Tibial nerve (tissue), 4 donors: ENCODE results near the gene GPR31. TPM values are rescaled to one million over a fixed set of nuclear protein-coding genes. Genes with fewer than 3 reads are reported as not detected.

Source experiments
- DNase-seq, 2 donors: peaks; one replicate each; pipeline ENCODE4 v3.0.0-alpha.2; 2019; ENCODE audit warnings: low spot score in 2 of 2
- H3K27ac ChIP-seq, 4 donors: fragments of 200-600 bp; sonication (generic) in 3 of 4; one replicate each; pipeline ENCODE4 v1.5.1; 2017 to 2019; ENCODE audit warnings: mild to moderate bottlenecking in 1 of 4
- H3K27me3 ChIP-seq, 2 donors: fragments of 200-600 bp; sonication (generic) in 1 of 2; one replicate each; pipeline versions ENCODE4 v1.5.1 to v1.6.0; 2017 to 2019
- H3K36me3 ChIP-seq, 3 donors: fragments of 200-600 bp; sonication (generic); one replicate each; pipeline ENCODE4 v1.5.1; 2018 to 2019
- H3K4me1 ChIP-seq, 4 donors: fragments of 200-600 bp; sonication (generic) in 3 of 4; one replicate each; pipeline ENCODE4 v1.5.1; 2017 to 2019
- H3K4me3 ChIP-seq, 4 donors: fragments of 200-600 bp; sonication (generic) in 3 of 4; one replicate each; pipeline ENCODE4 v1.5.1; 2017 to 2019; ENCODE audit warnings: mild to moderate bottlenecking in 1 of 4, moderate library complexity in 1 of 4
- H3K9me3 ChIP-seq, 4 donors: fragments of 200-600 bp; sonication (generic) in 3 of 4; one replicate each; pipeline ENCODE4 v1.5.1; 2017 to 2019
- EP300 ChIP-seq, 2 donors: sonication (generic); formaldehyde crosslinking; IDR thresholded peaks; one replicate each; pipeline ENCODE4 v1.6.1; 2017; ENCODE audit warnings: antibody characterized with exemption in 2 of 2, mild to moderate bottlenecking in 1 of 2
- POLR2A ChIP-seq, 2 donors: fragments of 450-650 bp; IDR thresholded peaks; one replicate each; pipeline ENCODE4 v1.6.1; 2017; ENCODE audit warnings: antibody characterized with exemption in 2 of 2, mild to moderate bottlenecking in 2 of 2, moderate library complexity in 2 of 2
- WGBS, 2 donors: methylation state at CpG; one replicate each; pipeline ENCODE4 v1.1.5; 2018; 5-methylcytosine and 5-hydroxymethylcytosine counted together
- total RNA-seq, 4 donors: library from RNA; depleted of rRNA; stranded (reverse); fragments of >200 nt; gene quantifications; one replicate each; pipeline ENCODE4 v1.1.0, GENCODE V29; 2016
- TF ChIP-seq, protein P1 (sequence below), 5 experiments: fragments of 200-600 bp in 3 of 5; fragments of 450-650 bp in 2 of 5; sonication (generic) in 3 of 5; IDR thresholded peaks; one replicate each; pipeline ENCODE4 v1.5.1; 2016 to 2019; ENCODE audit warnings: antibody characterized with exemption in 5 of 5, mild to moderate bottlenecking in 3 of 5, moderate library complexity in 2 of 5

The GPR31 gene
- total RNA-seq, 4 donors from 2014 or later = not detected

DNA sequence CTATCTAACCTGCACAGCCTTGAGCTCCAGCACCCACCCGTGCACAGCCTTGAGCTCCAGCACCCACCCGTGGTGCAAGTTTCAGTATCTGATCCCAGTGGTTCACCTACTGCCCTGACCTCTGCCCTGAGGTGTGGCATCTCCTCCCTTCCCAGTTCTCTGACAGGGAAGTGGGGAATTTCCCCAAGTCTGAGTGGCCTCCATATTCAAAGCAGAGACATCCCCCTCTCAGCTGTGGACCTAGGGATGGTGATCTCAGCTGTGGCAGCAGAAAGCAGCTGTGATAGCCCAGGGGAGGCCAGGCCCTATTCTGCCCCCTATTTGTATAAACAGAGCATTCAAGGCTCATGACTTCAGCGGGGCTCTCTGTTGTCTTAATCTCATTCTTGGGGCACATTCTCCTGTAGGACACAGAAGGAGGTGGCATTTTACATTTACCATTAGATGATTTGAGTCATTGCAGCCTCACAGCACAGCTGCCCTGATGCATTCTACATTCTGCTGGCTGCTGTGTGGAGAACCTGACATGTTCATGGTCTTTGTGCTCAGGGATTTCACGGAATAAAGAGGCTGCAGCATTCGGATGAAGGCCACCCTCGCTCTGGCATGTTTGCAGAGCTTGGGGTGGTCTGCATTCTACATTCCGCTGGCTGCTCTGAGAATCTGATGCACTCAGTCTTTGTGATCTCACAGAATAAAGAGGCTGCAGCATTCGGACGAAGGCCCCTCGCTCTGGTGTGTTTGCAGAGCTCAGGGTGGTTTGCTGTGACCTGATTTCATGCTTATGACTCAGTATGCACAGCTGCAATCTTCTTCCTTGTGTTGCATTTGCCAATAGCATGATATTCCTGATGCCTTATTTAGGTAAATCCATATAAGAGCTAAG lies 16.9 kb downstream of the GPR31 start:
- Histone ChIP-seq H3K27me3 (peaks cover 0 to 5% of the 10 kb centered on the region in 2 donors), H3K4me1 (peaks cover 0 to 7% (median 3%) of the 10 kb centered on the region in 4 donors), H3K27ac (no peak overlapping the region), H3K36me3 (no peaks in the 10 kb centered on the region), H3K4me3 (no peak overlapping the region), H3K9me3 (peaks cover 0 to 3% (median 0%) of the 10 kb centered on the region in 4 donors)
- WGBS, 2 donors = 56 to 61% methylated on average over 9 to 10 of the region's 10 CpGs
- TF ChIP-seq EP300 (IDR thresholded peaks at IDR 0.05) (no peak), POLR2A (IDR thresholded peaks at IDR 0.05) (no peak)
- TF ChIP-seq, protein P1, sequence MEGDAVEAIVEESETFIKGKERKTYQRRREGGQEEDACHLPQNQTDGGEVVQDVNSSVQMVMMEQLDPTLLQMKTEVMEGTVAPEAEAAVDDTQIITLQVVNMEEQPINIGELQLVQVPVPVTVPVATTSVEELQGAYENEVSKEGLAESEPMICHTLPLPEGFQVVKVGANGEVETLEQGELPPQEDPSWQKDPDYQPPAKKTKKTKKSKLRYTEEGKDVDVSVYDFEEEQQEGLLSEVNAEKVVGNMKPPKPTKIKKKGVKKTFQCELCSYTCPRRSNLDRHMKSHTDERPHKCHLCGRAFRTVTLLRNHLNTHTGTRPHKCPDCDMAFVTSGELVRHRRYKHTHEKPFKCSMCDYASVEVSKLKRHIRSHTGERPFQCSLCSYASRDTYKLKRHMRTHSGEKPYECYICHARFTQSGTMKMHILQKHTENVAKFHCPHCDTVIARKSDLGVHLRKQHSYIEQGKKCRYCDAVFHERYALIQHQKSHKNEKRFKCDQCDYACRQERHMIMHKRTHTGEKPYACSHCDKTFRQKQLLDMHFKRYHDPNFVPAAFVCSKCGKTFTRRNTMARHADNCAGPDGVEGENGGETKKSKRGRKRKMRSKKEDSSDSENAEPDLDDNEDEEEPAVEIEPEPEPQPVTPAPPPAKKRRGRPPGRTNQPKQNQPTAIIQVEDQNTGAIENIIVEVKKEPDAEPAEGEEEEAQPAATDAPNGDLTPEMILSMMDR (IDR thresholded peaks at IDR 0.05) = no peak
- DNase-seq = no peak

- DNase-seq = no peak
- Histone ChIP-seq H3K9me3 (peaks cover 0 to 3% (median 0%) of the 10 kb centered on the region in 4 donors), H3K27me3 (no peaks in the 10 kb centered on the region), H3K4me1 (peaks cover 0 to 7% (median 3%) of the 10 kb centered on the region in 4 donors), H3K4me3 (no peak overlapping the region), H3K27ac (no peak overlapping the region), H3K36me3 (no peaks in the 10 kb centered on the region)
- no peak for TF ChIP-seq POLR2A (IDR thresholded peaks at IDR 0.05)
- TF ChIP-seq, protein P1 (IDR thresholded peaks at IDR 0.05) = no peak
- no peak for TF ChIP-seq EP300 (IDR thresholded peaks at IDR 0.05)
- WGBS, 2 donors = 87 to 89% methylated on average over 4 of the region's 4 CpGs
Measured at GRCh38 chr6:167139761-167140160, 18.0 kb downstream of the GPR31 start.

DNA sequence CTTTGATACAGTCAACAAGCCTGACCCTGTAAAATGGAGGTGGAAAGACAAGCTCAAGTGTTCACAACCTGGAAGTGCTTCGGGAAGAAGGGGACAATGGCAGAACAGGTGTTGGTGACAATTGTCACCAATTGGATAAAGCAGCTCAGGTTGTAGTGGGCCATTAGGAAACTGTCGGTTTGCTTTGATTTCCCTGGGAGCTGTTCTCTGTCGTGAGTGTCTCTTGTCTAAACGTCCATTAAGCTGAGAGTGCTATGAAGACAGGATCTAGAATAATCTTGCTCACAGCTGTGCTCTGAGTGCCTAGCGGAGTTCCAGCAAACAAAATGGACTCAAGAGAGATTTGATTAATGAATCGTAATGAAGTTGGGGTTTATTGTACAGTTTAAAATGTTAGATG lies 19.9 kb downstream of the GPR31 start:
- Histone ChIP-seq H3K9me3 (no peaks in the 10 kb centered on the region), H3K36me3 (no peaks in the 10 kb centered on the region), H3K4me3 (no peak overlapping the region), H3K27me3 (no peaks in the 10 kb centered on the region), H3K4me1 (peaks cover 0 to 7% (median 3%) of the 10 kb centered on the region in 4 donors), H3K27ac (no peak overlapping the region)
- WGBS, 2 donors = 63 to 65% methylated on average over 6 of the region's 6 CpGs
- DNase-seq = no peak
- TF ChIP-seq POLR2A (IDR thresholded peaks at IDR 0.05) (no peak), EP300 (IDR thresholded peaks at IDR 0.05) (no peak)
- TF ChIP-seq, protein P1 (IDR thresholded peaks at IDR 0.05) = no peak

GRCh38 chr6:167137081-167137480 lies 20.7 kb downstream of the GPR31 start:
- TF ChIP-seq POLR2A (IDR thresholded peaks at IDR 0.05) (no peak), EP300 (IDR thresholded peaks at IDR 0.05) (no peak)
- TF ChIP-seq, protein P1 (IDR thresholded peaks at IDR 0.05) = no peak
- 85 to 86% methylated on average over 10 of the region's 10 CpGs for WGBS, 2 donors
- H3K27ac ChIP-seq = no peak overlapping the region
- H3K4me1 ChIP-seq = peaks cover 0 to 4% (median 1%) of the 10 kb centered on the region in 4 donors
- H3K9me3 ChIP-seq = no peaks in the 10 kb centered on the region
- H3K27me3 ChIP-seq = no peaks in the 10 kb centered on the region
- H3K36me3 ChIP-seq = no peaks in the 10 kb centered on the region
- no peak for DNase-seq
- no peak overlapping the region for H3K4me3 ChIP-seq

GRCh38 chr6:167136376-167136775 lies 21.4 kb downstream of the GPR31 start:
- no peaks in the 10 kb centered on the region for H3K9me3 ChIP-seq
- no peak overlapping the region for H3K4me3 ChIP-seq
- H3K4me1 ChIP-seq = no peaks in the 10 kb centered on the region
- no peaks in the 10 kb centered on the region for H3K36me3 ChIP-seq
- TF ChIP-seq POLR2A (IDR thresholded peaks at IDR 0.05) = no peak
- TF ChIP-seq EP300 (IDR thresholded peaks at IDR 0.05) = no peak
- TF ChIP-seq, protein P1 (IDR thresholded peaks at IDR 0.05) = no peak
- no peak overlapping the region for H3K27ac ChIP-seq
- no peak for DNase-seq
- H3K27me3 ChIP-seq = no peaks in the 10 kb centered on the region
- 88 to 92% methylated on average over 13 of the region's 13 CpGs for WGBS, 2 donors
